Activated naive CD4-positive, alpha-beta T cell treated with anti-CD3 and anti-CD28 coated beads for 36 hours (primary cell): ENCODE measurements around the gene CHKA. TPM values are rescaled to one million over a fixed set of nuclear protein-coding genes. Genes with fewer than 3 reads are reported as not detected.

Experiments
- CTCF ChIA-PET: fragments of 350-600 bp; sonication (Branson Sonifier 250); formaldehyde crosslinking; loops from one replicate; lab custom pipeline; 2021; ENCODE audit warnings: antibody characterized with exemption; lab: Charles Lee
- DNase-seq: peaks from one replicate; pipeline ENCODE4 v3.0.0-alpha.2; 2020
- H3K27ac Mint-ChIP-seq: one replicate; pipeline ENCODE4 v1.8.0; 2021; ENCODE audit warnings: mild to moderate bottlenecking, mixed read lengths
- H3K27me3 Mint-ChIP-seq: one replicate; pipeline ENCODE4 v1.8.0; 2021; ENCODE audit warnings: low read depth, mixed read lengths
- H3K36me3 Mint-ChIP-seq: one replicate; pipeline ENCODE4 v1.8.0; 2021; ENCODE audit warnings: low read depth, mixed read lengths
- H3K4me1 Mint-ChIP-seq: one replicate; pipeline ENCODE4 v1.8.0; 2021; ENCODE audit warnings: low read depth, mixed read lengths
- H3K4me3 Mint-ChIP-seq: one replicate; pipeline ENCODE4 v1.8.0; 2021; ENCODE audit warnings: mild to moderate bottlenecking, moderate library complexity, mixed read lengths
- H3K9me3 Mint-ChIP-seq: one replicate; pipeline ENCODE4 v1.8.0; 2021; ENCODE audit warnings: mixed read lengths
- intact Hi-C: fragments of 100-400 bp; cut with micrococcal nuclease; formaldehyde crosslinking; loops from one replicate; pipeline ENCODE4 v1.15.1; 2023
- total RNA-seq, 2 experiments: library from RNA; stranded (reverse); gene quantifications; one replicate each; pipeline ENCODE4 v1.2.3, GENCODE V29; 2021

The CHKA gene
- total RNA-seq, 2 experiments from 2014 or later, result 6.8 to 7.1 TPM

DNA sequence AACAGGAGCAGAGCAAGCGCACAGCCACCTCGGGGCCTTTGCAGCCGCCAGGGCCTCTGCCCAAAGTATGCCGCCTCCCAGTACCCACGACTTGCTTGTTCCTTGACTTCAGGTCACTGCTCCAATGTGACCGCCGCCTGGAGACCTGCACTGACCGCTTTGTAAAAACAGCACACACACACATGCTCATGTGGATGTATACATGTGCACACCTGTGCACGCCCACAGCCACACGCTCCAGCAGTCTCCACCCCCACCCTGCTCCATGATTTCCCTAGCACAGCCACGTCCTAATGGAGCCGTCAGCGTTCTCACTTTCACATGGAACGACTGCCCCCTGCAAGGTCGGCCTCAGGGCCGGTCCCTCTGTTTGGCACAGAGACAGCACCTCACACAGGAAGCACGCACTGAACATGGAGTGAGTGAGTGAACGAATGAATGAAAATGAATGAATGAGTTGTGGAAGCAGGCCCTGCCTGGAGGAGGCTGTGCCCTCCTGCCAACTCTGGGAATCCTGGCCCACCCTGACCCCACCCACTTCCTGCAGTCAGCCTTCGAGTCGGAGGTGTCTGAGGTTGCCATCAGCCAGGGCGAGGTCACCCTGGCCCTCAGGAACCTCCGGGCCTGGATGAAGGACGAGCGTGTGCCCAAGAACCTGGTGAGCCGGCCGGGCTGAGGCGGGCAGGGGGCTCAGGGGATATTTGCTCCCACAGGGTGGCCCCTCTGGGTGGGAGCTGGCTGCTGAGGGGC is 103.0 kb downstream of the CHKA start:
- intact Hi-C loops, result no loop called here
- CTCF ChIA-PET, result no interaction called here
- Mint-ChIP-seq H3K27me3 (no peaks in the 10 kb centered on the region), H3K27ac (no peak overlapping the region), H3K36me3 (no peaks in the 10 kb centered on the region), H3K4me3 (no peak overlapping the region), H3K4me1 (no peaks in the 10 kb centered on the region), H3K9me3 (no peaks in the 10 kb centered on the region)
- no peak for DNase-seq

DNA sequence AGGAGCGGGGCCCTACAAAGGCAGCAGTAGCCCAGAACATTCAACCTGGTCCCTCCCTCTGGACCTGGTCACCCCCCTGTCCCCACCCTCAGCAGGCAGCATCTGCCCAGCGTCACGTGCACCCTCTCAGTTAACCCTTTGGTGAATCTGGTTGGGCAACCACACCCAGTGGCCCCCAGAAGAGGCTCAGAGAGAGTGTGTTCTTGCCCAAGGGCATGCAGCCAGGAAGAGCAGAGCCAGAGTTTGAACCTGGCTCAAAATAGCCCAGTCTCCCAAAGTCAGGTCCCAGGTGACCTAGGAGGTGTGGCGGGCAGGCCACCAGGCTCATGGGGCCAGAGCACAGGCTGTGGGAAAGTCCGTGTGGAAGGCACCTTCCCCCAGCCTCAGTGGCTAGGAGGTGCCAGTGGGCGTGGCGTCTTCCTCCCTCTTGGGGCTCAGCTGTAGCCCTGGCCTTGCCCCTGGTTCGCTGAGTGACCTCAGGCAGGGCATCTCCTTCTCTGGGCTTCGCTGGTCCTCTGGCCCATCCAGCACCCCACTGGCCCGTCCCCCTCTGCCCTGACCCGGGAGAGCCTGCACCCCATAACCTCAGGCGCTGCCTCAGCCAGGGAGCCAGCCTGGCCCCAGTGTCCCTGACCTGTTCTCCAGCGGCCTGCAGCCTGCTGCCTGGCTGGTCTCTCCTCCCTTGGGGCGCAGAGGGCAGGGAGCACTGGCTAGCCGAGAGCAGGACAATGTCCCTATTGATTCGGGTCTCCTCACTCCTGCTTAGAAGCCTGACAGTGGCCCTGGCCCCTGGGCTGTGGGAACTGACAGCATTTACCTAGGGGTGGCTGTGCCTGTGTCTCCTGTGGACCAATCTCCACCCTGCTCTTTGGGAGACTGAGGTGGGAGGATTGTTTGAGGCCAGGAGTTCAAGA is 104.0 kb downstream of the CHKA start:
- no peak for DNase-seq
- H3K4me1 Mint-ChIP-seq, result no peaks in the 10 kb centered on the region
- CTCF ChIA-PET, result no interaction called here
- H3K9me3 Mint-ChIP-seq, result no peaks in the 10 kb centered on the region
- H3K27me3 Mint-ChIP-seq, result no peaks in the 10 kb centered on the region
- no peaks in the 10 kb centered on the region for H3K36me3 Mint-ChIP-seq
- intact Hi-C loops, result no loop called here
- H3K27ac Mint-ChIP-seq, result no peak overlapping the region
- H3K4me3 Mint-ChIP-seq, result no peak overlapping the region

DNA sequence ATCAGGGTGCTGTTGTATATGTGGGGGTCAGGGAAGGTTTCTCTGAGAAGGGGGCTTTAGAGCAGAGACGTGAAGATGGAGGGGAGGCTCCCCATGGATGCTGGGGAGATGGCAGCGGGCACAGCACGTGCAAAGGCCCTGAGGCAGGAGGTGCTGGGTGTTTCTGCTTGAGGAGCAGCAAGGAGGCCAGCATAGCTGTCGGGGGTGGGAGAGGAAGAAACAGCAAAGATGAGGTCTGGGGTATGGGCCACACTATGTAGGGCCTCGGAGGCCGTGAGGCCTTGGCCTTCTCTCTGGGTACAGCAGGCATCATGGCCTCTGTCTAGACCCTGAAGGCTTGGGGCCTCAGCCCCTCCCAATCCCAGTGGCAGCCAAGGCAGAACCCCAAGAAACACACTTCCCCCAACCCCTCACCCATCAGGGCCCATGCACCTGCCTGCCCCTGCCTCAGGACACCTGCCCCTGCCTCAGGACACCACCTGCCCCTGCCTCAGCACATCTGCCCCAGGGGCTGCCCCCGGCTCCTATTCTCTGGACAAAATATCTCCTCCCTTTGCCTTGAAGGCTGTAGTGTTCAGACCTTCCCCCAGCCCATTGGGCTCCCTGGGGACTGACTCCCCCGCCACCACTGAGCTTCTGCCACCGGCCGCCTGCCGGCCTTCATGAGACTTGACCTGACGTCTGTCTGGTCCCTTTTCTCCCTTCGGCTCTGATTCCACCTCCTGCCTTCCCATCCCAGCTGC is 104.9 kb downstream of the CHKA start:
- CTCF ChIA-PET, result interaction anchor here (0.7 kb wide), 1 partner anchor 190 kb away, joined by 4 read pairs; no protein-coding TSS in a partner anchor
- H3K27ac Mint-ChIP-seq, result no peak overlapping the region
- H3K27me3 Mint-ChIP-seq, result peaks cover 4% of the 10 kb centered on the region
- no peak for DNase-seq
- no peaks in the 10 kb centered on the region for H3K4me1 Mint-ChIP-seq
- intact Hi-C loops, result no loop called here
- no peaks in the 10 kb centered on the region for H3K9me3 Mint-ChIP-seq
- no peaks in the 10 kb centered on the region for H3K36me3 Mint-ChIP-seq
- no peak overlapping the region for H3K4me3 Mint-ChIP-seq

GRCh38 chr11:68015467-68015866 is 105.7 kb downstream of the CHKA start:
- CTCF ChIA-PET, result interaction anchor here (0.7 kb wide), 1 partner anchor 191 kb away, joined by 4 read pairs; no protein-coding TSS in a partner anchor
- no peak overlapping the region for H3K4me3 Mint-ChIP-seq

DNA sequence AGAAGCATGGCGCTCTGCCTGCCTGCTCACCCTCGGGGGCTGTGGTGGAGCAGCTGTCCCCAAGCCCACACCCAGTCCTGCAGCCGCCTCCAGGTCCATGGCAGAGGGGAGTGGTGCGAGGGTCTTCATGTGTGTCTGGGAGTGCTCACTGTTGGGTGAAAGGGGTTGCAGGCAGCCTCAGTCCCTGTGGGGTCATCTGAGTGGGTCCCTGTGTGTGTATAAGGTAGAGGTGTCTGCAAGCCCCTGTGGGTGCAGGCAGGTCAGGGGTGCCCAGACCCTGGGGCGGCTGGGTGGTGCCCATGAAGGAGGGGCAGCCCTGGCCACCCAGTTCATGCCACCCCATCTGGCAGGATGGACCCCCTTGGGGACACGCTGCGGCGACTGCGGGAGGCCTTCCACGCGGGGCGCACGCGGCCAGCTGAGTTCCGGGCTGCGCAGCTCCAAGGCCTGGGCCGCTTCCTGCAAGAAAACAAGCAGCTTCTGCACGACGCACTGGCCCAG is 106.2 kb downstream of the CHKA start:
- no peak for DNase-seq
- intact Hi-C loops, result no loop called here
- Mint-ChIP-seq H3K36me3 (no peaks in the 10 kb centered on the region), H3K4me1 (no peaks in the 10 kb centered on the region), H3K27ac (no peak overlapping the region), H3K9me3 (no peaks in the 10 kb centered on the region), H3K4me3 (no peak overlapping the region), H3K27me3 (peaks cover 4% of the 10 kb centered on the region)
- CTCF ChIA-PET, result no interaction called here

More at GRCh38 chr11:68015467-68015866, 105.7 kb downstream of the CHKA start:
- intact Hi-C loops, result no loop called here
- H3K9me3 Mint-ChIP-seq, result no peaks in the 10 kb centered on the region
- no peaks in the 10 kb centered on the region for H3K36me3 Mint-ChIP-seq
- H3K27me3 Mint-ChIP-seq, result peaks cover 4% of the 10 kb centered on the region
- H3K4me1 Mint-ChIP-seq, result no peaks in the 10 kb centered on the region
- DNase-seq, result no peak
- no peak overlapping the region for H3K27ac Mint-ChIP-seq

DNA sequence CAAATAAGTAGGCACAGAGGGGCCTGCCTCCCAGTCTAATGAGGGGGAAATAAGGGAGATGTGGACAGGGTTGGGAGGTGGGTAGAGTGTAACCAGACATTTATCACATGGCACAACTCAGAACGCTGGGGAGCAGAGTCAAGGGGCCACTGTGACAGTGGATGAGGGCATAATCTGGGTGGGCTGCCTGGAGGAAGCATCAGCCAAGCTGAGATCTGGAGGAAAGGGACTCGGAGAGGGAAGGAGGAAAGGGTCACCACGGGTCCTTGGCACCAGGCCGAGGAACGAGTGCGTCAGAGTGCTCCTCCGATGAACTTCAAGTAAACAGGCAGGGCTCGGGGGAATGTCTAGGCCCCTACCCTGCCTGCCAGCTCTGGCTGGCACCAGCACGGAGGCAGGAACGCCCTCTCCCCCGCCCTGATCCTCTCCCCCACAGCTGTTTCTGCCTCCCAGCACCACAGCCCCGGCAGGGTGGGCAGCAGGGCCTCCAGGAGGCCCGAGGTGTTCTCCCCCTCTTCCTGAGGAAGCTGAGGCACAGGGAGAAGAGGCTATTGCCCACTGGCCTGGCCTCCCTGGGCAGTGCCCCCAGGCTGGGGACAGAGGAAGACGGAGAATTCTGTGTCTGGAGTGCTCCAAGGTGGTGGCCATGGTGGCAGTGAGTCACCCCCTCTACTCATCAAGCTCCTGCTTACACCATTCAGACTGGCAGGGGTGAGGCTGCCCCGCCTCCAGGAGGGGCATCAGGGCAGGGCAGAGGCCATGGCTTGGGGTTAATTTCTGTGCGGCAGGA is 106.8 kb downstream of the CHKA start:
- Mint-ChIP-seq H3K36me3 (no peaks in the 10 kb centered on the region), H3K9me3 (no peaks in the 10 kb centered on the region), H3K4me3 (no peak overlapping the region), H3K27me3 (peaks cover 4% of the 10 kb centered on the region), H3K4me1 (peaks cover 4% of the 10 kb centered on the region), H3K27ac (no peak overlapping the region)
- no peak for DNase-seq
- intact Hi-C loops, result no loop called here
- CTCF ChIA-PET, result no interaction called here

DNA sequence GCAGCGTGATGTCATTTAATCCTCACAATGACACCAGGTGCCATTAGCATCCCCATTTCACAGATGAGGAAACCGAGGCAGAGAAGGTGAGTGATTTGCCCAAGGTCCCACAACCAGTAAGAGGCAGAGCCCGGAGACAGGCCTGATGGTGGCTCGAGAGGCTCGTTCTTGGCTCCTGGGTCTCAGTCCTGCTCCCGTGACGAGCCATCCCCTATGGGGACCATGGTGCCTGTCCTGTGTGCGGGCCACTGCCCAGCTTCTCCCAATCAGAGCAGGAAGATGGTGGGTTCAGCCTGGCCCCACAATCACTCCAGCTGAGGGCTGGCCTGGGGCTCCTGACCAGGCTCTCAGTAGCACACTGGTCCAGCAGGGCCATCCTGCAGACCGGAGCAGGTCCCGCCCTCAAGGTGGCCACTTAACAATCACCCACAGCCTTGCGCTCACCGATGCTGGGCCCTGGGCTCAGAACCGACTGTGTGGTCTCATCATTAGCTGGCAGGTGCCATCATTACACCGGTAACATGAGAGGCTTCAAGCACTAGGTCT is 107.5 kb downstream of the CHKA start:
- Mint-ChIP-seq H3K4me3 (no peak overlapping the region), H3K27ac (no peak overlapping the region), H3K27me3 (peaks cover 4% of the 10 kb centered on the region), H3K4me1 (peaks cover 10% of the 10 kb centered on the region), H3K9me3 (no peaks in the 10 kb centered on the region), H3K36me3 (no peaks in the 10 kb centered on the region)
- no peak for DNase-seq
- intact Hi-C loops, result no loop called here
- CTCF ChIA-PET, result no interaction called here

- intact Hi-C loops, result no loop called here
- Mint-ChIP-seq H3K4me1 (peaks cover 10% of the 10 kb centered on the region), H3K27ac (no peak overlapping the region), H3K4me3 (no peak overlapping the region), H3K36me3 (no peaks in the 10 kb centered on the region), H3K9me3 (no peaks in the 10 kb centered on the region), H3K27me3 (peaks cover 4% of the 10 kb centered on the region)
- CTCF ChIA-PET, result no interaction called here
- DNase-seq, result no peak
Observed at GRCh38 chr11:68012843-68013610, 108.2 kb downstream of the CHKA start.

- no peak for DNase-seq
- CTCF ChIA-PET, result no interaction called here
- Mint-ChIP-seq H3K36me3 (no peaks in the 10 kb centered on the region), H3K27ac (no peak overlapping the region), H3K4me3 (no peak overlapping the region), H3K27me3 (peaks cover 4% of the 10 kb centered on the region), H3K4me1 (peaks cover 10% of the 10 kb centered on the region), H3K9me3 (no peaks in the 10 kb centered on the region)
- intact Hi-C loops, result no loop called here
Observed at GRCh38 chr11:68012044-68012842, 108.9 kb downstream of the CHKA start.

GRCh38 chr11:68011051-68011943 is 109.9 kb downstream of the CHKA start:
- Mint-ChIP-seq H3K27ac (no peak overlapping the region), H3K4me1 (peaks cover 10% of the 10 kb centered on the region), H3K27me3 (peaks cover 4% of the 10 kb centered on the region), H3K9me3 (no peaks in the 10 kb centered on the region), H3K36me3 (no peaks in the 10 kb centered on the region), H3K4me3 (no peak overlapping the region)
- intact Hi-C loops, result no loop called here
- DNase-seq, result no peak
- CTCF ChIA-PET, result no interaction called here
